ENCODE results near the gene NDUFAF8.

The NDUFAF8 gene

DNA sequence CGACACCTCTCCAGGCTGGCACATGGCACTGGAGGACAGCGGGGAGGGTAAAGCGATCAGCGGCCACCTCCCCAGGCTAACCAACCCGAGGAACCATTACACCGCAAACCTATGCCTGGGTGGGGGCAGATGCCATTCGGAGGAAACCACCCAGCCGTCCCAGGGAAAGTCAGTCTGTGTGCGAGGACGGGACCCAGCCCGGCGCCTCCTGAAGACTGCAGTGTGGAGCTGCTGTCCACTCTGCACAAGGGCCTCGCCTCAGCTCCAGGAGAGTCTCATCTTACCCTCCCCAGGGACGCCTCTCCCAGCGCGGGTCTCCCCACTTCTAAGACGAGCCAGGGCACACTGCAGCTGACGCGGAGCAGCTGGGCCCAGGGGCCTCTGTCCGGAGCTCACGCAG, 48.0 kb downstream of the NDUFAF8 start:
- Histone ChIP-seq H3K4me3 (ENCODE audit: low read length) (no peak overlapping the region), H3K27ac (ENCODE audit: low read length) (no peak overlapping the region), H3K36me3 (ENCODE audit: control insufficient read depth, insufficient read depth, low read length) (peaks cover 4% of the 10 kb centered on the region; the same call in 1 of the 2 replicates), H3K9me3 (ENCODE audit: control insufficient read depth, insufficient read depth, low read length) (no peaks in the 10 kb centered on the region), H3K4me1 (ENCODE audit: control insufficient read depth, insufficient read depth, low read length) (no peaks in the 10 kb centered on the region), H3K27me3 (ENCODE audit: control insufficient read depth, insufficient read depth, low read length) (no peaks in the 10 kb centered on the region)
- DNase-seq (ENCODE audit: low read depth, low spot score) = no peak
- no CpG with 5 or more reads among the region's 21 CpGs for WGBS (ENCODE audit: insufficient coverage, insufficient read length)

GRCh38 chr17:81287741-81288430, 48.8 kb downstream of the NDUFAF8 start:
- WGBS (ENCODE audit: insufficient coverage, insufficient read length) = no CpG with 5 or more reads among the region's 16 CpGs
- no peaks in the 10 kb centered on the region for H3K4me1 ChIP-seq (ENCODE audit: control insufficient read depth, insufficient read depth, low read length)

DNA sequence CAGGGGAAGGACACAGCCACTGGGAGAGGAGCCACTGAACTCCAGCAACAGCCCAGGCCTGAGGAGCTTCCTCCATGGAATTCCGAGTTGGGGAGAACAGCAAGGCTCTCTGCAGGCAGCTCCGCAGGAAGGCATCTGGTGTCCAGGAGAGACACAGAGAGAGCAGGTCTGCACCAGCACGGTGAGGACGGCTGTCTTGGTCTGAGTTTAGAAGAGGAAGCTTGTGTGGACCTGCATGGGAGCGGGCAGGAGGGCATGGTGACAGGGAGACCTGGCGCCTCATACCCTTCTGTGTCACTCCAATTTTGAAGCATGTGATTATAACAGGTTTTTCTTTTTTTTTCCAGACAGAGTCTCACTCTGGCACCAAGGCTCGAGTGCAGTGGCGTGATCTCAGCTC, 49.6 kb downstream of the NDUFAF8 start:
- Histone ChIP-seq H3K36me3 (ENCODE audit: control insufficient read depth, insufficient read depth, low read length) (0 out of 2 replicates have a peak, but pooled peaks cover 4% of the 10 kb centered on the region), H3K4me3 (ENCODE audit: low read length) (no peak overlapping the region), H3K9me3 (ENCODE audit: control insufficient read depth, insufficient read depth, low read length) (no peaks in the 10 kb centered on the region), H3K4me1 (ENCODE audit: control insufficient read depth, insufficient read depth, low read length) (no peaks in the 10 kb centered on the region), H3K27me3 (ENCODE audit: control insufficient read depth, insufficient read depth, low read length) (no peaks in the 10 kb centered on the region), H3K27ac (ENCODE audit: low read length) (no peak overlapping the region)
- WGBS (ENCODE audit: insufficient coverage, insufficient read length) = no CpG with 5 or more reads among the region's 8 CpGs
- DNase-seq (ENCODE audit: low read depth, low spot score) = no peak

More at GRCh38 chr17:81287741-81288430, 48.8 kb downstream of the NDUFAF8 start:
- Histone ChIP-seq H3K4me3 (ENCODE audit: low read length) (no peak overlapping the region), H3K9me3 (ENCODE audit: control insufficient read depth, insufficient read depth, low read length) (no peaks in the 10 kb centered on the region), H3K36me3 (ENCODE audit: control insufficient read depth, insufficient read depth, low read length) (0 out of 2 replicates have a peak, but pooled peaks cover 4% of the 10 kb centered on the region), H3K27me3 (ENCODE audit: control insufficient read depth, insufficient read depth, low read length) (no peaks in the 10 kb centered on the region), H3K27ac (ENCODE audit: low read length) (no peak overlapping the region)
- DNase-seq (ENCODE audit: low read depth, low spot score) = no peak

GRCh38 chr17:81289627-81290026, 50.5 kb downstream of the NDUFAF8 start:
- WGBS (ENCODE audit: insufficient coverage, insufficient read length) = no CpG with 5 or more reads among the region's 21 CpGs
- Histone ChIP-seq H3K27ac (ENCODE audit: low read length) (no peak overlapping the region), H3K36me3 (ENCODE audit: control insufficient read depth, insufficient read depth, low read length) (0 out of 2 replicates have a peak, but pooled peaks cover 4% of the 10 kb centered on the region), H3K27me3 (ENCODE audit: control insufficient read depth, insufficient read depth, low read length) (no peaks in the 10 kb centered on the region), H3K4me3 (ENCODE audit: low read length) (no peak overlapping the region), H3K9me3 (ENCODE audit: control insufficient read depth, insufficient read depth, low read length) (no peaks in the 10 kb centered on the region), H3K4me1 (ENCODE audit: control insufficient read depth, insufficient read depth, low read length) (no peaks in the 10 kb centered on the region)
- DNase-seq (ENCODE audit: low read depth, low spot score) = no peak

DNA sequence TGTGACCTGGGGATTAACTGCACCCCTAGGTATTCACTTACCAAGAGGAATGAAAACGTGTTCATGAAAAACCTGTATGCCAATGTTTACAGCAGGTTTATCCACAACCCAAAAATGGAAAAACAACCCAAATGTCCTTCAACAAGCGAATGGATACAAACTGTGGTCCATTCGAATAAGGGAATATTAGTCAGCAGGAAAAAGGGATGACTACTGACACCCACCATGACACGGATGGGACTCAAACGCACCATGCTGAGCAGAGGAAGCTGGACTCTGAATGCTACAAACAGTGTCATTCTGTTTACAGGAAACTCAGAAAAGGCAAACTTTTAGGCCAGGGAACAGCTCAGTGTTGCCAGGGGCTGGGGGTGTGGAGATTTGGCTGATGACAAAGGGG, 51.1 kb downstream of the NDUFAF8 start:
- H3K9me3 ChIP-seq (ENCODE audit: control insufficient read depth, insufficient read depth, low read length) = no peaks in the 10 kb centered on the region
- no peaks in the 10 kb centered on the region for H3K4me1 ChIP-seq (ENCODE audit: control insufficient read depth, insufficient read depth, low read length)
- DNase-seq (ENCODE audit: low read depth, low spot score) = no peak
- 0 out of 2 replicates have a peak, but pooled peaks cover 4% of the 10 kb centered on the region for H3K36me3 ChIP-seq (ENCODE audit: control insufficient read depth, insufficient read depth, low read length)
- no peak overlapping the region for H3K4me3 ChIP-seq (ENCODE audit: low read length)
- WGBS (ENCODE audit: insufficient coverage, insufficient read length) = no CpG with 5 or more reads among the region's 5 CpGs
- H3K27ac ChIP-seq (ENCODE audit: low read length) = no peak overlapping the region
- no peaks in the 10 kb centered on the region for H3K27me3 ChIP-seq (ENCODE audit: control insufficient read depth, insufficient read depth, low read length)
